ENCODE measurements around the gene ARHGAP15.

- TF ChIP-seq, protein P1, sequence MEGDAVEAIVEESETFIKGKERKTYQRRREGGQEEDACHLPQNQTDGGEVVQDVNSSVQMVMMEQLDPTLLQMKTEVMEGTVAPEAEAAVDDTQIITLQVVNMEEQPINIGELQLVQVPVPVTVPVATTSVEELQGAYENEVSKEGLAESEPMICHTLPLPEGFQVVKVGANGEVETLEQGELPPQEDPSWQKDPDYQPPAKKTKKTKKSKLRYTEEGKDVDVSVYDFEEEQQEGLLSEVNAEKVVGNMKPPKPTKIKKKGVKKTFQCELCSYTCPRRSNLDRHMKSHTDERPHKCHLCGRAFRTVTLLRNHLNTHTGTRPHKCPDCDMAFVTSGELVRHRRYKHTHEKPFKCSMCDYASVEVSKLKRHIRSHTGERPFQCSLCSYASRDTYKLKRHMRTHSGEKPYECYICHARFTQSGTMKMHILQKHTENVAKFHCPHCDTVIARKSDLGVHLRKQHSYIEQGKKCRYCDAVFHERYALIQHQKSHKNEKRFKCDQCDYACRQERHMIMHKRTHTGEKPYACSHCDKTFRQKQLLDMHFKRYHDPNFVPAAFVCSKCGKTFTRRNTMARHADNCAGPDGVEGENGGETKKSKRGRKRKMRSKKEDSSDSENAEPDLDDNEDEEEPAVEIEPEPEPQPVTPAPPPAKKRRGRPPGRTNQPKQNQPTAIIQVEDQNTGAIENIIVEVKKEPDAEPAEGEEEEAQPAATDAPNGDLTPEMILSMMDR (IDR thresholded peaks at IDR 0.05) = no peak
- TF ChIP-seq POLR2AphosphoS5 (IDR thresholded peaks at IDR 0.05) = no peak
These were observed 571.6 kb downstream of the ARHGAP15 start for GRCh38 chr2:143700865-143701264.
